NCI-H345 treated with DMSO at 0.1 percent for 48 hours (cell line): Measurements from ENCODE around the gene XPO5.
A peak's percentile ranks its signal among the peaks of the same experiment; 100 is the strongest.

Experiments
- DNase-seq: peaks from one replicate; lab custom pipeline; 2025; ENCODE audit not compliant: unreplicated experiment; lab: John Stamatoyannopoulos, UW

The XPO5 gene

GRCh38 chr6:43520097-43520496 is 55.7 kb downstream of the XPO5 start:
- no peak for DNase-seq

GRCh38 chr6:43517505-43518357 is 58.1 kb downstream of the XPO5 start:
- peak; percentile 3 for DNase-seq

- peak; percentile 97 for DNase-seq
These were observed 58.9 kb downstream of the XPO5 start, which contains the start of the genes POLR1C and YIPF3 for GRCh38 chr6:43516697-43517504. POLR1C (plus strand) TSS chr6:43517089; CDS start chr6:43517110, 21 bp downstream. YIPF3 (minus strand) TSS chr6:43516926; CDS start chr6:43516807, 119 bp downstream.

- no peak for DNase-seq
These were observed 59.5 kb downstream of the XPO5 start for GRCh38 chr6:43516367-43516696.

- DNase-seq: no peak
These were observed 60.0 kb downstream of the XPO5 start for GRCh38 chr6:43515808-43516207.

GRCh38 chr6:43511824-43512415 is 63.9 kb downstream of the XPO5 start:
- no peak for DNase-seq

- no peak for DNase-seq
These were observed 65.0 kb downstream of the XPO5 start for GRCh38 chr6:43510827-43511163.

- DNase-seq: peak; percentile 73
These were observed 65.6 kb downstream of the XPO5 start, which contains the start of gene LRRC73 for GRCh38 chr6:43509984-43510826. LRRC73 (minus strand) TSS chr6:43510346; CDS start chr6:43509785, 561 bp downstream.

GRCh38 chr6:43509142-43509983 is 66.5 kb downstream of the XPO5 start:
- DNase-seq: no peak

GRCh38 chr6:43508481-43509141 is 67.2 kb downstream of the XPO5 start:
- DNase-seq: no peak

- peak; percentile 50 for DNase-seq
These were observed 69.0 kb downstream of the XPO5 start for GRCh38 chr6:43506667-43507471.

GRCh38 chr6:43506171-43506570 is 69.7 kb downstream of the XPO5 start:
- DNase-seq: no peak

GRCh38 chr6:43505718-43506117 is 70.1 kb downstream of the XPO5 start:
- no peak for DNase-seq

- DNase-seq: no peak
These were observed 70.9 kb downstream of the XPO5 start for GRCh38 chr6:43504756-43505593.

GRCh38 chr6:43503443-43503842 is 72.4 kb downstream of the XPO5 start:
- DNase-seq: no peak

- no peak for DNase-seq
These were observed 73.2 kb downstream of the XPO5 start for GRCh38 chr6:43502666-43503065.

- no peak for DNase-seq
These were observed 74.9 kb downstream of the XPO5 start for GRCh38 chr6:43500921-43501320.
